Colon (tissue), 2 donors: ENCODE data around the gene ANO3.
"Not testable (repeated sequence)": the region's sequence is repeated elsewhere in the genome, so short reads cannot be mapped to it uniquely, and the experiment has no call there.

ENCODE experiments used
- FAIRE-seq: peaks from 2 replicates; lab custom pipeline; 2012; peaks lifted over from hg19 to GRCh38; lab: Jason Lieb, UNC
- donor health status: control.
- donor health status: control.

ANO3 gene

DNA sequence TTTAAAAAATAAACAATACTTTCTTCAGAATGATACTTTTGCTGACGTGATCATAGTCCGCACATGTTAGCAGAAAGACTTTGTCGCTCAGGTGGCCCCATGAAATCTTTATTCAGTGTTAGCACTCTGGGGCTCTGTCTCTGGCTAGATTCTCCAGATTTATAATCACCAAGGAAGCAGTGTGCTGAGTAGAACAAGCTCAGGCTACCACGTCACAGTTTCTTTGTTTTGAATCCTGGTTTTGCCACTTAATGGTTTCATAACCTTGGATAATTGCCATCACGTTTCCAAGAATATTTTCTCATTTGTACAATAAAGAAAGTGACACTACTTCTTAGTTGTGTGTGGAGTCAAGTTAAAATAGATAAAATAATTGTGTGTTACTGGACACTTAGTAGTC lies 244.0 kb downstream of the ANO3 start:
- no peak for FAIRE-seq

GRCh38 chr11:26578998-26579661 lies 247.2 kb downstream of the ANO3 start:
- FAIRE-seq, result no peak

GRCh38 chr11:26579683-26580082 lies 247.8 kb downstream of the ANO3 start:
- FAIRE-seq, result no peak

GRCh38 chr11:26580929-26581328 lies 249.0 kb downstream of the ANO3 start:
- FAIRE-seq, result no peak

DNA sequence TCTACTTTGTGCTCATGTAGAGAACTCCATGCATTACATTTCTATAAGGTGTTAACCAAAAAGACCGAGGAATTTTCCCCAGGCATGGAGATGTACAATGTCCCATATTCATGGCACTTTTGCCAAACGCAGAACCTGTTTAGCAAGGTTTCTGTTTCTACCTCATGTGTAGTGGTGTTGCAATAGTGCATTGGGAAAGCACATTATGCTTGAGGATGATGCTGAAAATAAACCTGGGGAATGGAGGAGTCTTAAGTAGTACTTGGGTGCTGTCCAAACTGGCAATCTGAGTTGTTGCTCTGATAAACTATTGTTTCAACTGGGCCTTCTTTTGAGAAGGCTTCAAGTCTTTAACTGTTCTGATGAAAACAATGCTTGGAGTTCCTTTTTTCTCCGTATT lies 251.6 kb downstream of the ANO3 start:
- FAIRE-seq, result no peak

DNA sequence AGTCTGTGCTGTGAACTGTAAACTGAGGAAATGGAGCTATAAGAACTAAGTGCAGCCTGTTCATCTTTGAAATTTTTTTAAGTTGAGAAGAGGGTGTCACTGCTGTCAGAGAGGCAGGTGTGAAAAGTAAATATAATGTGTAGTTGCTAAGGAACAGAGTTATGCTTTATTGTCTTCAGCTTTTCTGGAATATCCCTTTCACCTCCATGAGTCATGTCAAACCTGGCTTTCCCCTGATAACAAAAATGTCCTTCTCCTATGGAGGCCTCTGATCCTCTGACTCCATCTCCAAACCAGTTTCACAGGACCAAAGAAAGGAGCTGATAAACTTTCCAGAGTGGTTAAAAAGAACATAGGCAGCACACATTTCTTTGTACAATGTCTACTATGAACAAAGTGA lies 252.9 kb downstream of the ANO3 start:
- no peak for FAIRE-seq

- FAIRE-seq, result no peak
These were observed 255.1 kb downstream of the ANO3 start for GRCh38 chr11:26587073-26587472.

GRCh38 chr11:26593691-26594090 lies 261.8 kb downstream of the ANO3 start:
- FAIRE-seq, result no peak

DNA sequence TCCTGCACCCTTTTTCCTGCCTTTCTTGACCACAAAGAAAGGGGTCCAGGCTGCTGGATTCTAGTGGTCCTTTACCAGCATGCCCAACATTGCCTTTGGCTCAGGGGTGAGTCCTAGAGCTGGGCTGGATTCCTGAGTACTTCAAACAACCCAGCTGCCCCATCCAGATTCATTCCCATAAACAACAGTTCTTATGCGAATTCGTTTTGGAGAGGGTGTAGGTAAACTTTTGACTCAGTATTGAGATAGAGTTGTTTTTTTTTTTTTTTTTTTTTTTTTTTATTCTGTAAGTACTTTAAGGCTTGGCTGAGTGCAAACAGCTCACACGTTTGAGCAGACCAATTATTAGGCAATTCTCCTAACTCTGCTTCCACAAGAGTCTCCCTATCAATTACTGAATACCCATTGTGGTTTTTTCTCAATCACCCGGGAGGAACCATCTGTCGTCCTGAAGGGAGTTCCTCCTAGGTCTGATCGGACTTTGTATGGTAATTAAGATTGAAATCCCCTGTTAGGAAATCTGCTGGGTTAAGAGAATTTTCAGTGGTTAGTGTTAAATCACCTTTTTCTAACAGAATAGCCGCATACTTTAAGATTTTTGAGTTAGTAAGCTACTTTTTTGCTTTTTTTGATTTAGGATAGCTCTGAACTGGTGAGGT lies 263.4 kb downstream of the ANO3 start:
- not testable (repeated sequence) for FAIRE-seq

DNA sequence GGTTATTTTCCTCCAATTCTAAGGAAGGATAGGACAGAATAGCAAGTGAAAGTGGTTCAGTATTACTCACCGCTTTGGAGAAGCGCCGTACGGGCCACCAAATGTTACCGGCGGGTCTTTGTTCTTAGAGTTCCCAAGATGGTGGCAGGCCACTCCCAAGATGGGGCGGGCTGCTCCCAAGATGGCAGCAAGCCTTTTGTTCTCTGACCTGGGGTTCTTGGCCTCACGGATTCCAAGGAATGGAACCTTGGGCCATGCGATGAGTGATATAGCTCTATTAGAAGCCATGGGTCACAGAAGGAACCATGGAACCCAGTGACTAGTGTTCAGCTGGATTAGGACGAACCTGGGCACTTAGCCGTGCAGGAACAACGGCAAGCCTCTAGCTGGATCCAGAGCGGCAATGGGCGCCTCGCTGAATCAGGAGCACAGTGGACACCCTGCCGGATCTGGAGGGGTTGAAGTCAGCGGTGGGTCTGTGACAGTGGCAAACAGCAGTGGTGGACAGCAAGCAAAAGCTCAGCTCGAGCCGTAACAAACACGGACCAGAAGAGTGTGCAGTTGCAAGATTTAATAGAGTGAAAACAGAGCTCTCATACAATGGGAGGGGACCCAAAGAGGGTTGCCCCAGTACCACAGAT lies 265.2 kb downstream of the ANO3 start:
- FAIRE-seq, result not testable (repeated sequence)

- no peak for FAIRE-seq
These were observed 266.0 kb downstream of the ANO3 start for GRCh38 chr11:26597899-26598298.

GRCh38 chr11:26599425-26599824 lies 267.5 kb downstream of the ANO3 start:
- no peak for FAIRE-seq

DNA sequence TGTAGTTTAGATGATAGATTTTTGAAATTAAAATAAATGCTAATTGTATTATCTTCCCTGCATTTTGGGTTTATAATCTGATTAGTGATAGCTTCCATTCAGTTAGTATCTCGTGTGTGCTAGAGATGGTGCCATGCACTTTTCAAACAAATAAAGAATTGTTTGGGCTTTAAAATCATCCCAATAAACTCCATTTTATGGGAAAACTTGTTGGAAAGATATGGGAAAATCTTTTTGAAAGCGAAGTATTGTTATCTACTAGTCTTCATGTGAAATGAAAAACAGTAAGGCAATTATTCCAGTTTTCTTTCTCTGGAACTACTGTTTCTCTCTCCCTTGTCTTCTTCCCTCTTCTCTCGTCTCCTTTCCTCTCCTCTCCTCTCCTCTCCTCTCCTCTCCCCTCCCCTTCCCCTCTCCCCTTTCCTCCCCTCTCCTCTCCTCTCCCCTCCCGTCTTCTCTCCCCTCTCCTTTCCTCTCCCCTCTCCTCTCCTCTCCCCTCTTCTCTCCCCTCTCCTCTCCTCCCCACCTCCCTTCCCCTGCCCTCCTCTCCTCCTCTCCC lies 268.0 kb downstream of the ANO3 start:
- no peak for FAIRE-seq

- no peak for FAIRE-seq
These were observed 276.0 kb downstream of the ANO3 start for GRCh38 chr11:26607725-26608506.

DNA sequence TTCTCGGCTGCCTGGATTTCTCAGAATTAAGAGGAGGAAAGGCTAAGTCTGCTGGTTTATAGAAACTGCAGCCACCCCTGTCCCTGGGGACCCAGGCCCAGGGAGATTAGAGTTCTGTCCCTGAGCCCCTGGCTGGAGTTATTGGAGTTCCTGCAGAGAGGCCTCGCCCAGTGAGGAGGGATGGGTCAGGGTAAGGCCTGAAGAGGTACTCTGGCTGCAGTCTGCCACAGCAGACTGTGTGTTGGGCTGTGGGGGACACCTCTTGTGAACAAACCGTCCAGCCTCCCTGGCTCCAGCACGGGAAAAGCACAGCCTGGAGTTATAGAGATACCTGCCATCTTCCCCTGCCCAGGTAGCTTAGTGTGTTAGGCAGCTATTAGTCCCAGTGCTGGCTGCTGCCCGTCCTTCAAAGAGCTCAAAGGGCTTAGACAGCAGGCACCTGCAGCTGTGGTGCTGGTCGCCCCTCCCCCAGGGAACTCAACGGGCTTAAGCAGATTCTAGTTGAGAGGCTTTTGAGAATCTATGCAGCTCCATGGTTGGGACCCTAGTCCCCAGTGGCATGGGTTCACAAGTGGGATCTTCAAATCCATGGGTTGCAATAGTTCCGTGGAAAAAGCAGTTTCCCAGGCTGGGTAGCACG lies 276.7 kb downstream of the ANO3 start:
- no peak for FAIRE-seq

DNA sequence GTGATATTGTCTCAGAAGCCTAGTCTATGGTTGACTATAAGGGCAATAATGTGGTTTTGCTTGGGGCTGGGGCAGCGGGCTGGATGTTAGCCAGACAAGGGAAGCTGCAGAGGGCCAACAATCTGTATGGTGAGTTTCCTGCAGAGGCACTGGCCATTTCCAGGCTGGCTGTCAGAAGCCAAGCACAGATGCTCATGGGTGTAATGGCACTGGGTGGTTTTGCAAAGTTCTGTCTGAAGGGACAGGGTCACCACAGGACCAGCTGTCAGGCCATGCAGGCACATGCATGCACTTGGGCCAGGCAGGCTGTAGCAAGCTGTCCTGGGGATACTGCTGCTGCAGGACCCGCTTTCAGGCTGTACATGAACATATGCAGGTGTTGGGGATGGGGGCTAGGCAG lies 281.8 kb downstream of the ANO3 start:
- no peak for FAIRE-seq

GRCh38 chr11:26618441-26618840 lies 286.5 kb downstream of the ANO3 start:
- no peak for FAIRE-seq

DNA sequence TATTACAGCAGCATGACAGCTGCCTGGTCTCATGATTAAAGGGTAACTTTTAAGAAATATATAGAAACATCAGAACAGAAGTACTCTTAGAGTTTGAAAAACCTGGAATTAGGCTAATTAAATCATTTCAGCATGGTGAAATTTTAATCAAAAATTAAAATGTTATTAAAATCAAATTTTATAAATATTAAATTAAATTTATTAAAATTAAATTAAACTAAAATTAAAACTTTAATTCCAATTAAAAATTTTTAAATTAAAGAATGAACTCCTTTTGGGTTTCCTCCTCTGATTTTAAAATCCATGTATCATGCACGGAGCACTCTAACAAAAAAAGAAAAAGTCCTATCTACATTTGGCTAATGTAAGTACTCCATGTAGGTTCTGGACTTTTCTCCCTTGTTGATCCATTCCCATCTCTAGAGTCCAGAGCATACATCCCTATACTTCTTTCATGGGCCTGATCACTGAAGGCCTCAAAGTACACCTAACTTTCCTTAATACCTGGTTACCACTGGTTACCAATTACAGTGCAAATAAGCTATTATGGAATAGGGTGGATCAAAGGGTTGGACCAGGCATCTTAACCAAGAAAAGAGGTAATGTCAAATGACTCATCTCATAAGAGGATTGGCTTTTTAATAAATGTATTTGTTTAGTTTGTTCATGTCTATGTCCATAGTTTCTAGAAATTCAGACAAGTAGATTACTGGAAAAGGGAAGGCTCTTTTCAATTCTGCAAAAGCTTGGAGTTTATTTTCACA lies 288.5 kb downstream of the ANO3 start:
- peak; percentile 21 for FAIRE-seq

- FAIRE-seq, result no peak
These were observed 289.2 kb downstream of the ANO3 start for GRCh38 chr11:26621132-26621531.

- FAIRE-seq, result no peak
These were observed 290.3 kb downstream of the ANO3 start for GRCh38 chr11:26622181-26622580.

DNA sequence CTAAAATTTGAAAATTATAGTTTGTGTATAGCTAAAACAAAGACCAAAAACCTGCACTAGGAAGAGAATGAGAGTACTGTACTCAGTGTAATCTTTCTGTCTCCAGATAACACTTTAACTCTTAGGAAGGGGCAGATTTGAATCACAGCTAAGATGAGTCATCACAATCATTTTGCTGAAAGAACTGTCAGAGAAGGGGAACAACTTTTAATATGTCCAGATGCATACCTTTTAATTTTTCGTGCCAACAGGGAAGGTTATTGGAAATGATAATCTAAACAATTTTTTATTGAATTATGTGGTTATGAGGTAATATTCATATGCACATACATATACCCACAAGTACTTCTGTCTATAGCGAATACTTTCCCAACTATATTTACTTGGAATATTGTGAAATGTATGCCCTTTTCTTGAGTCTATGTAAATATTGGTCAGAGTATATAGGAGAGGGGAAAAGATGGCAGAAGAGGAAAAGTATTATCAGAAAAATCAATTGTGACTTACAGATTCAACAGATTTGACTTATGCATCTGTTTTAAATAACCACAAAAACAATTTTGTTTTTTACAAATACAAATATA lies 291.2 kb downstream of the ANO3 start:
- no peak for FAIRE-seq
